Tibial artery (tissue), 4 donors: ENCODE results near the gene PLXNB3.
"Not testable (repeated sequence)": the region's sequence is repeated elsewhere in the genome, so short reads cannot be mapped to it uniquely, and the experiment has no call there.

Experiments used
- DNase-seq, 2 donors: peaks; one replicate each; pipeline ENCODE4 v3.0.0-alpha.2; 2019
- H3K27ac ChIP-seq, 2 donors: fragments of 200-600 bp; sonication (generic) in 1 of 2; 1 replicate in 1 of 2; 2 replicates in 1 of 2; pipeline ENCODE4 v1.5.1; 2018 to 2019; ENCODE audit warnings: mild to moderate bottlenecking in 1 of 2
- H3K27me3 ChIP-seq, 2 donors: fragments of 200-600 bp; sonication (generic) in 1 of 2; one replicate each; pipeline versions ENCODE4 v1.5.1 to v1.6.0; 2016 to 2019
- H3K36me3 ChIP-seq, 3 donors: fragments of 200-600 bp; sonication (generic) in 2 of 3; one replicate each; pipeline ENCODE4 v1.5.1; 2016 to 2019; ENCODE audit warnings: mild to moderate bottlenecking in 2 of 3
- H3K4me1 ChIP-seq, 4 donors: fragments of 200-600 bp; sonication (generic) in 2 of 4; 1 replicate in 3 of 4; 2 replicates in 1 of 4; pipeline ENCODE4 v1.5.1; 2016 to 2019
- H3K4me3 ChIP-seq, 2 donors: fragments of 200-600 bp; sonication (generic) in 1 of 2; 1 replicate in 1 of 2; 2 replicates in 1 of 2; pipeline ENCODE4 v1.5.1; 2018 to 2019; ENCODE audit warnings: mild to moderate bottlenecking in 2 of 2
- H3K9me3 ChIP-seq, 3 donors: fragments of 200-600 bp; sonication (generic) in 1 of 3; one replicate each; pipeline ENCODE4 v1.5.1; 2016 to 2019
- CTCF ChIP-seq, 2 experiments: fragments of 200-600 bp in 1 of 2; fragments of 450-650 bp in 1 of 2; IDR thresholded peaks; one replicate each; pipeline ENCODE4 v1.5.1; 2017 to 2019; ENCODE audit warnings: antibody characterized with exemption in 2 of 2, mild to moderate bottlenecking in 1 of 2, moderate library complexity in 1 of 2
- intact Hi-C: fragments of 100-400 bp; cut with DNase I; formaldehyde crosslinking; loops from one replicate; pipeline ENCODE4 v1.15.0; 2023; ENCODE audit warnings: low total_unique reads

PLXNB3 gene

DNA sequence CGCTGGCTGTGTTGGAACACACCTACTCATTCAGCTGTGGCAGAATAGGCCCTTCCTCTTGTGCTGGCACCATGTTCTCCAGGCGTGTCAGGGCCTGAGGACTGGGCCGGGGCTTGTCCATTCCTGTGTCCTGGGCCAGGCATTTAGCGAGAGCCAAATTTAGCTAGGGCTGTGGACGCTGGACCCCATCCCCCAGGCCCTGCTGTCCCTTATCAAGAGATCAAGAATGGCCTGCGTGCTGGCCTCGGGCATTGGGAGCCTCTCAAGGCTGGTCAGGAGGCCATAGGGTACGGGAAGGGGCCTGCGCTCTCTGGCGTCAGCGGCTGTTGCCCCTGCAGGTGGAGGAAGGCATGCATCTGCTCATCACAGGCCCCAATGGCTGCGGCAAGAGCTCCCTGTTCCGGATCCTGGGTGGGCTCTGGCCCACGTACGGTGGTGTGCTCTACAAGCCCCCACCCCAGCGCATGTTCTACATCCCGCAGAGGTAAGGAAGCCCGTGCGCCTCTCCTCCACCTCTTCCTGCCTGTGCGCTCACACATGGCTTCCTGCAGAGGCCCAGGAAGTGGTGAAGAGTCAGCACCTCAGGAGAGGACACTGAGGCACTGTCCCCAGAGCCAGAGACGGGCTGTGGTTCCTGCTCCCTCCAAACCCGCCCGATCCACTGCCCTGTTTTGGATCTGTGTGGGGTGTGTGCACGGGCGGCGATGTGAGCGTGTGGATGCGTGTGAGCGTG, 24.1 kb upstream of the PLXNB3 start:
- H3K4me1 ChIP-seq, result peaks cover 0 to 12% (median 1%) of the 10 kb centered on the region in 4 donors
- no peak for DNase-seq
- H3K27ac ChIP-seq, result no peak overlapping the region
- H3K27me3 ChIP-seq, result no peaks in the 10 kb centered on the region
- no peak overlapping the region for H3K4me3 ChIP-seq
- peaks cover 0 to 20% (median 13%) of the 10 kb centered on the region in 3 donors for H3K36me3 ChIP-seq
- intact Hi-C loops, result no loop called here
- H3K9me3 ChIP-seq, result no peaks in the 10 kb centered on the region
- TF ChIP-seq CTCF (IDR thresholded peaks at IDR 0.05), result no peak

GRCh38 chrX:153740631-153741222, 23.3 kb upstream of the PLXNB3 start:
- H3K4me1 ChIP-seq, result peaks cover 0 to 16% (median 1%) of the 10 kb centered on the region in 4 donors
- no peak overlapping the region for H3K27ac ChIP-seq
- H3K4me3 ChIP-seq, result no peak overlapping the region
- no peaks in the 10 kb centered on the region for H3K27me3 ChIP-seq
- no peak for TF ChIP-seq CTCF (IDR thresholded peaks at IDR 0.05)
- H3K9me3 ChIP-seq, result no peaks in the 10 kb centered on the region
- intact Hi-C loops, result no loop called here
- H3K36me3 ChIP-seq, result peaks cover 0 to 20% (median 13%) of the 10 kb centered on the region in 3 donors
- no peak for DNase-seq

- Histone ChIP-seq H3K9me3 (no peaks in the 10 kb centered on the region), H3K27ac (no peak overlapping the region), H3K27me3 (no peaks in the 10 kb centered on the region), H3K36me3 (peaks cover 0 to 15% (median 6%) of the 10 kb centered on the region in 3 donors), H3K4me3 (no peak overlapping the region), H3K4me1 (peaks cover 0 to 16% (median 1%) of the 10 kb centered on the region in 4 donors)
- intact Hi-C loops, result no loop called here
- no peak for TF ChIP-seq CTCF (IDR thresholded peaks at IDR 0.05)
- DNase-seq, result no peak
Measured at GRCh38 chrX:153741446-153741845, 22.6 kb upstream of the PLXNB3 start.

- H3K36me3 ChIP-seq, H3K9me3 ChIP-seq, H3K4me3 ChIP-seq, intact Hi-C loops, H3K27ac ChIP-seq, H3K27me3 ChIP-seq, DNase-seq: not testable (repeated sequence)
- peaks cover 0 to 16% (median 1%) of the 10 kb centered on the region in 4 donors for H3K4me1 ChIP-seq
Measured at GRCh38 chrX:153742111-153742510, 21.9 kb upstream of the PLXNB3 start.

DNA sequence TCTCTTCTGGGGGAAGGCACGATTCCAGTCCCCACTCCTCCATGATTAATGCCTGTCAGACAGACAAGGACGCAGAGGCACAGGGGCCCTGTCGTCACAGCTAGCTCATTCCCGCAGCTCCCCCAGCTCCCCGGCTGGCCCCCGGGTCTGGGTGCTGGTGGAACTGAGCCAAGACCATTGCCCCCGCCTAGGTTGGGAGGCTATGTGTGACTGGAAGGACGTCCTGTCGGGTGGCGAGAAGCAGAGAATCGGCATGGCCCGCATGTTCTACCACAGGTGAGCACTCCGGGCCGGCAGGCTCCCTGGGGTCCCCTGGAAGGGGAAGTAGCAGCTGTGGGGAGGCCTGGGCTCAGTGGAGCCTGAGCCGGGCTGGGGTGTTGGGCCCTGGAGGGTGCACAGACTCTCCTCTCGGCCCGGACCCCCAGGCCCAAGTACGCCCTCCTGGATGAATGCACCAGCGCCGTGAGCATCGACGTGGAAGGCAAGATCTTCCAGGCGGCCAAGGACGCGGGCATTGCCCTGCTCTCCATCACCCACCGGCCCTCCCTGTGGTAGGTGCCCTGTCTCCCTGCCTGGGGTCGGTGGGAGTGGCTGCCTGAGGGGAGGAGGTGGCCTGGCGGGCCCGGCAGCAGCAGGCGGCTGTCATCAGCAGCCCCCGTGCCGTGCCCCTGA, 21.1 kb upstream of the PLXNB3 start:
- H3K4me3 ChIP-seq, intact Hi-C loops, DNase-seq, H3K36me3 ChIP-seq, H3K27me3 ChIP-seq, H3K9me3 ChIP-seq: not testable (repeated sequence)
- peaks cover 0 to 16% (median 1%) of the 10 kb centered on the region in 4 donors for H3K4me1 ChIP-seq
- peak overlapping the region; percentile 82 to 91 for H3K27ac ChIP-seq

DNA sequence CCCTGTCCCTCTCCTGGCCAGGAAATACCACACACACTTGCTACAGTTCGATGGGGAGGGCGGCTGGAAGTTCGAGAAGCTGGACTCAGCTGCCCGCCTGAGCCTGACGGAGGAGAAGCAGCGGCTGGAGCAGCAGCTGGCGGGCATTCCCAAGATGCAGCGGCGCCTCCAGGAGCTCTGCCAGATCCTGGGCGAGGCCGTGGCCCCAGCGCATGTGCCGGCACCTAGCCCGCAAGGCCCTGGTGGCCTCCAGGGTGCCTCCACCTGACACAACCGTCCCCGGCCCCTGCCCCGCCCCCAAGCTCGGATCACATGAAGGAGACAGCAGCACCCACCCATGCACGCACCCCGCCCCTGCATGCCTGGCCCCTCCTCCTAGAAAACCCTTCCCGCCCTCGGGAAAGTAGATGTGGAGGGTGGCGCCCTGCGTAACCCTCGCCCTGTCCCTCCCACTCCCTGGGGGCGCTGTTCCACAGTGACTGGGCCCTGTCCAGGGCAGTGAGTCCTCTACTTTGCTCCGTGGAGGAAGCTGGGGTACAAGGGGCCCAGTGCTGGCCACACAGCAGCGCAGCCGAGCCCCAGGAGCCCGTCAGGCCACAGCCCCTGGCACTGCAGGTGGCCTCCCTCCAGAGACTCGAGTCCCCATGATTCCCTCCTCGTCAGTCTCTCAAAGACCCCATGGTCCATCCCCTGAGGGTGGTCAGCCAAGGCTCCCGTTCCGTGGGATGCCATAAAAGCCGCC, 20.4 kb upstream of the PLXNB3 start:
- Histone ChIP-seq H3K27ac (peak overlapping the region; percentile 82 to 91), H3K4me3 (peak overlapping the region; percentile 40 to 46), H3K4me1 (peaks cover 0 to 16% (median 1%) of the 10 kb centered on the region in 4 donors)
- intact Hi-C loops, H3K36me3 ChIP-seq, H3K9me3 ChIP-seq, H3K27me3 ChIP-seq: not testable (repeated sequence)
- TF ChIP-seq CTCF (IDR thresholded peaks at IDR 0.05), result peak in 1 of 2 experiments; percentile 13
- DNase-seq, result peak; percentile 85 to 95
